Measurements from ENCODE around the gene CPNE1. TPM values are rescaled to one million over a fixed set of nuclear protein-coding genes. Genes with fewer than 3 reads are reported as not detected.

CPNE1 gene
- 106 and 156 TPM in 2 replicates for total RNA-seq

GRCh38 chr20:35664466-35665206 is at the start of gene CPNE1, which contains the start of gene RBM12:
Gene CPNE1, minus strand, starts transcription at chr20:35664900. Its CDS starts 31,977 bp downstream, at chr20:35632923.
Gene RBM12, minus strand, starts transcription at chr20:35664900. Its CDS starts 9,578 bp downstream, at chr20:35655322.

GRCh38 chr20:35699127-35699956 is 34.6 kb upstream of the CPNE1 start, which contains the start of the genes NFS1 and ROMO1:
Gene NFS1, minus strand, starts transcription at chr20:35699352. Its CDS starts 64 bp downstream, at chr20:35699288.
Gene ROMO1, plus strand, starts transcription at chr20:35699405. Its CDS starts 228 bp downstream, at chr20:35699633.

DNA sequence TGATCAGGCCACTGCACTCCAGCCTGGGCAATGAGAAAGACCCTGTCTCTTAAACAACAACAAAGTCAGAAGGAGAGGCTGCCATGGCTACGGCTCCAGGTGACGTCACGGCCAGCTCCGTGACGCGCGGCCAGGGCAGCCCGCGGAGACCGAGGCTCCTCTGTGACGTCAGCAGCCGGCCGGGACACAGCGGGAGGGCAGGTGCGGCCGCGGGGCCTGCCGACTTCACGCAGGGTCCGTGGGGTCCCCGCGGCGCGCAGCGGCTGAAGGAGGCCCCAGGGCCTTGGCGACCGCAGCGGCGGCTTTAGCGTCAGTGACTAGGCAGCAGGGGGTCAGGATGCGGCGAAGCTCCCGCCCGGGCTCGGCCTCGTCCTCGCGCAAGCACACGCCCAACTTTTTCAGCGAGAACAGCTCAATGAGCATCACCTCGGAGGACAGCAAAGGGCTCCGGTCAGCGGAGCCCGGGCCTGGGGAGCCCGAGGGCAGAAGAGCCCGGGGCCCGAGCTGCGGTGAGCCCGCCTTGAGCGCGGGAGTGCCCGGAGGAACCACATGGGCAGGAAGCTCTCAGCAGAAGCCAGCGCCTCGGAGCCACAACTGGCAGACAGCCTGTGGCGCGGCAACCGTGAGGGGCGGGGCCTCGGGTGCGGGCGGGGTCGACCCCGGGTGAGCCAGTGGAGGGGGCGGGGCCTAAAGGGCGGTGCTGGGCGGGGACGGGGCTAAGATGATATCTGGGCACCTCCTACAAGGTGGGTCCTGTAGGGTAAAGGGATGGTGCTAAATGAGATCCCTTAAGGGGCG is 48.8 kb downstream of the CPNE1 start, which contains the start of gene SPAG4:
Gene SPAG4, plus strand, starts transcription at position 163 of the 798 bp plus-strand sequence. Its CDS starts 175 bp downstream, at position 338.

Other genes with a start within 250 kb of the CPNE1 start
- gene GDF5, start 226.7 kb downstream of the CPNE1 start, total RNA-seq = 0.09 and 2.4 TPM in 2 replicates
- gene CEP250, start 209.3 kb downstream of the CPNE1 start, total RNA-seq = 15.2 and 32.7 TPM in 2 replicates
- gene C20orf173, start 135.2 kb downstream of the CPNE1 start, total RNA-seq = not detected in 2 replicates
- 271 and 306 TPM in 2 replicates for gene ERGIC3, start 122.8 kb downstream of the CPNE1 start, total RNA-seq
- 5.1 and 23.5 TPM in 2 replicates for gene SPAG4, start 49.1 kb downstream of the CPNE1 start, total RNA-seq
- gene RBM12, start within 50 bp of the CPNE1 start, total RNA-seq = 43.5 and 46.3 TPM in 2 replicates
- 13.5 and 14.7 TPM in 2 replicates for gene NFS1, start 34.5 kb upstream of the CPNE1 start, total RNA-seq
- 303 and 340 TPM in 2 replicates for gene ROMO1, start 34.5 kb upstream of the CPNE1 start, total RNA-seq
- gene RBM39, start 77.4 kb upstream of the CPNE1 start, total RNA-seq = 289 and 347 TPM in 2 replicates
- 23.7 and 28.2 TPM in 2 replicates for gene PHF20, start 107.1 kb upstream of the CPNE1 start, total RNA-seq

All from endothelial cell of coronary artery (primary cell).